Urinary bladder (tissue), 4 donors: ENCODE data around the gene MORN3. TPM values are rescaled to one million over a fixed set of nuclear protein-coding genes. Genes with fewer than 3 reads are reported as not detected.
A peak's percentile ranks its signal among the peaks of the same experiment; 100 is the strongest.
"Not testable (repeated sequence)": the region's sequence is repeated elsewhere in the genome, so short reads cannot be mapped to it uniquely, and the experiment has no call there.

Source experiments
- DNase-seq: peaks from one replicate; pipeline ENCODE4 v3.0.0-alpha.2; 2015; ENCODE audit errors: extremely low spot score
- H3K27ac ChIP-seq: one replicate; pipeline ENCODE4 v1.5.1; 2013; ENCODE audit warnings: low read depth, mild to moderate bottlenecking, moderate library complexity
- H3K36me3 ChIP-seq: one replicate; pipeline ENCODE4 v1.6.1; 2013; ENCODE audit warnings: mild to moderate bottlenecking, moderate library complexity; ENCODE audit not compliant: insufficient read depth
- H3K4me1 ChIP-seq: one replicate; pipeline ENCODE4 v1.6.1; 2013; ENCODE audit warnings: mild to moderate bottlenecking, moderate library complexity; ENCODE audit not compliant: insufficient read depth
- H3K4me3 ChIP-seq: one replicate; pipeline ENCODE4 v1.5.1; 2013; ENCODE audit warnings: low read depth, low read length
- WGBS: extraction: QIAGEN DNeasy Blood & Tissue Kit; methylation state at CpG from one replicate; pipeline ENCODE4 v1.1.7; 2013; 5-methylcytosine and 5-hydroxymethylcytosine counted together
- polyA plus RNA-seq: library from polyadenylated mRNA; stranded (reverse); fragments of 200-250 nt; gene quantifications from one replicate; pipeline ENCODE4 v1.2.3, GENCODE V29; 2013
- total RNA-seq: library from RNA; depleted of rRNA; stranded (reverse); fragments of >200 nt; gene quantifications from one replicate; pipeline ENCODE4 v1.2.3, GENCODE V29; 2014
- donor health status: healthy with polysubstance abuse.
- donor health status: healthy.

Gene MORN3, protein sequence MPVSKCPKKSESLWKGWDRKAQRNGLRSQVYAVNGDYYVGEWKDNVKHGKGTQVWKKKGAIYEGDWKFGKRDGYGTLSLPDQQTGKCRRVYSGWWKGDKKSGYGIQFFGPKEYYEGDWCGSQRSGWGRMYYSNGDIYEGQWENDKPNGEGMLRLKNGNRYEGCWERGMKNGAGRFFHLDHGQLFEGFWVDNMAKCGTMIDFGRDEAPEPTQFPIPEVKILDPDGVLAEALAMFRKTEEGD
- total RNA-seq (0.16 TPM), polyA plus RNA-seq (0.34 TPM)

DNA sequence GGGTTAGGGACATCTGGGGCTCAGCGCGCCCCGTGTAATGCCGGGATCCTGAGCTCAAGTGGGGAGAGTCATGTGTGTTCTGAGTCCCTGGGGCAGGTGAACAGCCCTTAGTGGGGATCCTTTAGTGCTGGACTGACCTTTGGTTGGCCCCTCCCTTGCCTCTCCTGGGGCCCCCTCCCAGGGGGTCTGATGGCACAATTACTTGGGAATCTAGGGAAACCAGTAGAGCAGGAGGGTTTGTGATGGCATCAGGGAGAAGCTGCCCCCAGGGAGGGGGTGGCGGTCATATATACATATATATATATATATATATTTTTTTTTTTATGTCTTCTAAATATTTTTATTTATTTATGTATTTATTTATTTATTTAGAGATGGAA, at the start of gene MORN3:
Gene MORN3 (minus strand): TSS at position 134 of the 380 bp plus-strand sequence. CDS start 171 bp downstream, outside the sequence.
- 97% methylated on average over 5 of the region's 5 CpGs for WGBS
- no peak for DNase-seq
- no peaks in the 10 kb centered on the region for H3K4me1 ChIP-seq
- H3K4me3 ChIP-seq, result no peak within 1 kb of the TSS
- no peak within 1 kb of the TSS for H3K27ac ChIP-seq
- H3K36me3 ChIP-seq, result no peaks in the 10 kb centered on the region

DNA sequence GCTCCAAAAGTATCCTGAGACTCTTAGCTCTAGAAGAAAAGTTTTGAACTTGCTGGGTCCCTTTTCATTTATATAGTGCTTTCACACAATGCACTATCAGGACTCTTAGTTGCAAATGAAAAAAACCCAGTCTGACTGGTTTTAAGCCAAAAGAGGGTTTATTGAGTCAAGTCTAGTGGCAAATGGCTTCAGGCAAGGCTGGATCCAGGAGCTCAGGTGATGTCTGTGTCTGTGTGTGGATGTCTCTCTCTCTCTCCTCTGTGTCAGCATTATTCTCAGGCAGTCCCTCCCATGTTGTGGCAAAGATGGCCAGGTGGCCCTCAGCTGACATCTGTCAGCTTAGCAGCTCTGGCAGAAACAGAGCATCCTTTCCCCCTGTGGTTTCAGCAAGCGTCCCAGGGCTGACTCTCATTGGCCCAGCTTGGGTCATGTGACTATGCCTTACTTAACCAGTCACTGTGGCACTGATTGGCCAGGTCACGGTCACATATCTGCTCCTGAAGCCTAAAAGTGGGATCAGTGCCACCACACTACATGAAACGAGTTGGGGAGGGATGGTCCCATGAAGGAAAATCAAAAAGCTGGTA, 49.3 kb upstream of the MORN3 start:
- Histone ChIP-seq H3K27ac (no peak overlapping the region), H3K4me1 (no peaks in the 10 kb centered on the region), H3K36me3 (no peaks in the 10 kb centered on the region), H3K4me3 (no peak overlapping the region)
- WGBS, result 92% methylated on average over 3 of the region's 3 CpGs
- DNase-seq, result no peak

DNA sequence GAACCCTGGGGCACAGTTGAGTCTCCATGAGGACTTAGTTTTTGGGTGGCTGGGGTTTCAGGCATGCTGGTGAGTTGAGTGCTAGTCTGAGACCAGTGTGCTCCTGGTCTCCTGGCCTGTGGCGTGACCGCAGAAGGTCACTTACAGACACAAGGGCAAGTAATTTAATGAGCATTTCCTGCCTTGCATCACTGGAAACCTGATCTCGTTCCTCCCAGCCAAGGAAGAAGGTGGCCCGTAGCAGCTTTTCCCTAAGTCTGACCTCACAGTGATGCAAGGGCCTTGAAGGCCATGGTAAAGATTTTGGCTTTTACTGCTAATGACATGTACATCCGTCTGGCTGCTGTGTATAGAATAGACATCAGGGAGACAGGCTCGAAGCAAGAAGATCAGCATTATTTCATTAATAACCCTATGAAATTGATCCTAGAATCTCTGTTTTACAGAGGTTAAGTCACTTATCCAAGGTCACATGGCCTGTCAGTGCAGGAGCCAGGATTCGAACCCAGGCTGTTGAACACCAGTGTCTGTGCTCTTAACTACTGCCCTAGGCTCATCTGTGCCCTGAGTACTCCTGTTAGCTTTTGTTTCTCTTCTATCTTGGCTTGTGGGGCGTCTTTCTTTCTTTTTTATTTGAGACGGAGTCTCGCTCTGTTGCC, 47.7 kb upstream of the MORN3 start:
- Histone ChIP-seq H3K4me3 (no peak overlapping the region), H3K27ac (no peak overlapping the region), H3K36me3 (no peaks in the 10 kb centered on the region), H3K4me1 (no peaks in the 10 kb centered on the region)
- DNase-seq, result no peak
- 74% methylated on average over 10 of the region's 10 CpGs for WGBS

DNA sequence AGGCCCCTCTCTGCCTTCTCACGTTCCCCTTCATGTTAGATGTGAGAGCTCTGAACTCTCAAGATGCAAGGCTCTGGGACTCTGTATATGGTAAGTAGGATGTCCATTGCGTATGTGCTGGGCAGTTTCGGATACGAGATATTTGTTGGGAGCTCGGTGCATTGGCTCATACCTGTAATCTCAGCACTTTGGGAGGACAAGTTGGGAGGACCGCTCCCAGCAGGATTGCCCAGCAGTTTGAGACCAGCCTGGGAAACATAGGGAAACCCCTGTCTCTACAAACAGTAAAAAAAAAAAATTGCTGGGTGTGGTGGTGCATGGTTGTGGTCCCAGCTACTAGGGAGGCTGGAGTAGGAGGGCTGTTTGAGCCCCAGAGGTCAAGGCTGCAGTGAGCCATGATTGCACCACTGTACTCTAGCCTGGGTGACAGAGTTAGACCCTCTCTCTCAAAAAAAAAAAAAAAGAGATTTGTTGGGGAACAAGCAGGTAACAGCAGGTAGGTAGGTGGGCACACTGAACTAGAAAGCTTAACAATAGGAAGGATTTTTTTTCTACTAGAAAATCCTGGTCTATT, 46.5 kb upstream of the MORN3 start:
- no peak overlapping the region for H3K4me3 ChIP-seq
- no peaks in the 10 kb centered on the region for H3K36me3 ChIP-seq
- no peak for DNase-seq
- 78% methylated on average over 6 of the region's 6 CpGs for WGBS
- no peaks in the 10 kb centered on the region for H3K4me1 ChIP-seq
- H3K27ac ChIP-seq, result no peak overlapping the region

DNA sequence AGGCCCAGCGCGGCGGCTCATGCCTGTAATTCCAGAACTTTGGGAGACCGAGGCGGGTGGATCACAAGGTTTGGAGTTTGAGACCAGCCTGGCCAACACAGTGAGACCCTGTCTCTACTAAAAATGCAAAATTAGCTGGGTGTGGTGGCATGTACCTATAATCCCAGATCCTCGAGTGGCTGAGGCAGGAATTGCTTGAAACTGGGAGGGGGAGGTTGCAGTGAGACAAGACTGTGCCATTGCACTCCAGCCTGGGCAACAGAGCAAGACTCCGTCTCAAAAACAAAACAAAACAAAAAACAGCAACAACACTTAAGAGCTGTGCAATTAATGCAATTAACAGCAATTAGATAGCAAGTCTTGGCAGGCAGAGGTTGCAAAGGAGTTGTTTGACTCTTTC, 45.6 kb upstream of the MORN3 start:
- H3K4me3 ChIP-seq, H3K4me1 ChIP-seq, H3K27ac ChIP-seq, H3K36me3 ChIP-seq, DNase-seq: not testable (repeated sequence)
- WGBS, result 90% methylated on average over 7 of the region's 7 CpGs

DNA sequence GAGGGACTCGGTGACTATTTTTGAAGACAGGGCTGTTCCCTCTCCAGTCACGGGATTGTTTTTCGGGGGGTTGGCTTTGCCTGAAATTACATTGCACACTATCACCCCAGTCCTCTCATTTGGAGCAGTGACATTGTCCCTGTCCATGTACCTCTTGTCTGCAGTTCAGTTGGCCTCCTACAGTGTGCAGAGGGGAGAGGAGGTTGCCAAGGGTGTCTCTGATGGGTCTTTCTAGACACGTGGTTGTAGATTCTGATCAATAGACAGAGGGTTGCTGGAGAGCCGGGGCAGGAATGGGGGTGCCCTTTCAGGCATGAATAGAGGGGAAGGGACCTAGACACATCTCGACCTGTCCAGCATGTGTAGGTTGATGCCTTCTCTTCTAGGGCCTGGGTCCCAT, 44.3 kb upstream of the MORN3 start:
- 47% methylated on average over 6 of the region's 6 CpGs for WGBS
- DNase-seq, result no peak
- Histone ChIP-seq H3K4me1 (no peaks in the 10 kb centered on the region), H3K27ac (no peak overlapping the region), H3K4me3 (peak overlapping the region; percentile 85), H3K36me3 (no peaks in the 10 kb centered on the region)

DNA sequence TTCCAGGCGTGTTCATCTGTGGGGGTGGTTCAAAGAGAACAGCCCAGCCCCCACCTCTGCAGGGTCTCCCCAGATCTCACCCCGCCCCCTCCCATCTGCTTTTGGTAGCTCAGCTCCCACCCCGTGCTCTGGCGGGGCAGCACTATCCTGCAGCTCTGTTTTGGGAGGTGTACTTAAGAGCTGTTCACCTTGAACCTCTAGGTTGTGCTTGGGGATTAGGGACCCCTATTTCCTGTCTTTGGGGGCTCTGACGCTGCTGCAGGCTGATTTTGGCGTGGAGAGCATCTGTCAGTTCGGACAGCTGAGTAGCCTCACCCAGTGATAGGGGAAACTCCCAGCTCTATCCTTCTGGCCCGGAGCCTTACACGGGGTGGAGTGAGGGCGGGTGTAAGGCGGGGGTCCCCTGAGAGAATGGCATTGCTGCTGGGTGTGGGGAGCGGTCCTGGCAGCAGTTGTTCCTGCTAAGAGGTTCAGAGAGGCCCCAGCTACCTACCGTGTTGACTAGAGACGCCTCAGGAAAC, 43.9 kb upstream of the MORN3 start:
- Histone ChIP-seq H3K27ac (no peak overlapping the region), H3K4me1 (no peaks in the 10 kb centered on the region), H3K4me3 (peak overlapping the region; percentile 85), H3K36me3 (no peaks in the 10 kb centered on the region)
- WGBS, result 11% methylated on average over 14 of the region's 14 CpGs
- no peak for DNase-seq

DNA sequence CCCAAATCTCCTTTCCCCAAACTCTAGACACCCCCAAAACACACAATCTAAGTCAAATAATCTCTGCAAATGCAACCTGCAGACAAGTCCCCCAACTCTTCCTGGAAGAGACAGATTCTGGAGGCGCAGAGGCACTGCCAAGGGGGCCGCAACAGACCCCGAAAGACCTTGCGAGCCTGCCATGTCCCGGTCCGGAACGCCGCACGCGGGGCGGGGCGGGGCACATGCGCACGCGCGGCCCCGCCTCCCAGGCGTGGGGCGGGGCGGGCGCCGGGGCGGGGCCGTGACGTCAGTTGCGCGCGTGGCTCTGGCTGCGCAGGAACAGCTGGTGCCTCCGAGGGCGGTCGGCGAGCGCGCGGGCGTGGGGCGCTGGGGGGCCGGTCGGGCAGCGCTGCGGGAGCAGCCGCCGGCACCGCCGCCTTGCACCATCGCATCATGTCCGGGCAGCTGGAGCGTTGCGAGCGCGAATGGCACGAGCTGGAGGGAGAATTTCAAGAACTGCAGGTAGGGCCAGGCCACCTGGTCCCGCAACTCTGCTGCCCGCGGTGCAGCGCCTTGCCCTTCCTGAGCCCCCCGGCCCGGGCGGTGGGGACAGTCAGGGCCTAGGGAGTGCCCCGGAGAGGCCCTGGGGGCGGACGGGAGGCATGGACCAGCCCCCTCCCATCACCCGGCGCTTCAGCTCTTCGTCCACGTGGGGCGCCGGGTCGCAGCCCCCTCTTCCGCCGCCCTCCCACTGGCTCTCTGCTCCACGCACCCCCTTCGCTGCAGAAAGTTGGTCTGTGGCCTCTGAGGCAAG, 43.2 kb upstream of the MORN3 start, which contains the start of gene TMEM120B:
Gene TMEM120B (plus strand): TSS at position 292 of the 796 bp plus-strand sequence. CDS start 144 bp downstream, at position 436.
- no peaks in the 10 kb centered on the region for H3K4me1 ChIP-seq
- H3K4me3 ChIP-seq, result peak within 1 kb of the TSS; percentile 85
- DNase-seq, result peak; percentile 20
- no peaks in the 10 kb centered on the region for H3K36me3 ChIP-seq
- WGBS, result under 1% methylated on average over 74 of the region's 74 CpGs
- H3K27ac ChIP-seq, result peak within 1 kb of the TSS; percentile 53

DNA sequence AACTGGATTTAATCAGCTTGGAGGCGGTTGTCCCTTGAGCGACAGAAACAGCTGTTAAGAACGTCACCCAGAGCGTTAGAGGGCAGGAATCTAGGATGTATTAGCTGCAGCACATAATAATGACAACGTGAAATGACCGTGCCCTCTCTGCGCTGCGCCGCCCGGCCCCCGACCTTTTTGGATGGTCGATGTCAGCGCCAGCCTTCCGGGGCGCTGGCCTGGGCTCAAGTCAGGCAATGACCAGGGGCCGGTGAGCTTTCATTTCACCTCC, 42.7 kb upstream of the MORN3 start:
- WGBS, result under 1% methylated on average over 16 of the region's 16 CpGs
- Histone ChIP-seq H3K36me3 (no peaks in the 10 kb centered on the region), H3K4me1 (no peaks in the 10 kb centered on the region), H3K27ac (peak overlapping the region; percentile 53), H3K4me3 (peak overlapping the region; percentile 85)
- DNase-seq, result no peak

DNA sequence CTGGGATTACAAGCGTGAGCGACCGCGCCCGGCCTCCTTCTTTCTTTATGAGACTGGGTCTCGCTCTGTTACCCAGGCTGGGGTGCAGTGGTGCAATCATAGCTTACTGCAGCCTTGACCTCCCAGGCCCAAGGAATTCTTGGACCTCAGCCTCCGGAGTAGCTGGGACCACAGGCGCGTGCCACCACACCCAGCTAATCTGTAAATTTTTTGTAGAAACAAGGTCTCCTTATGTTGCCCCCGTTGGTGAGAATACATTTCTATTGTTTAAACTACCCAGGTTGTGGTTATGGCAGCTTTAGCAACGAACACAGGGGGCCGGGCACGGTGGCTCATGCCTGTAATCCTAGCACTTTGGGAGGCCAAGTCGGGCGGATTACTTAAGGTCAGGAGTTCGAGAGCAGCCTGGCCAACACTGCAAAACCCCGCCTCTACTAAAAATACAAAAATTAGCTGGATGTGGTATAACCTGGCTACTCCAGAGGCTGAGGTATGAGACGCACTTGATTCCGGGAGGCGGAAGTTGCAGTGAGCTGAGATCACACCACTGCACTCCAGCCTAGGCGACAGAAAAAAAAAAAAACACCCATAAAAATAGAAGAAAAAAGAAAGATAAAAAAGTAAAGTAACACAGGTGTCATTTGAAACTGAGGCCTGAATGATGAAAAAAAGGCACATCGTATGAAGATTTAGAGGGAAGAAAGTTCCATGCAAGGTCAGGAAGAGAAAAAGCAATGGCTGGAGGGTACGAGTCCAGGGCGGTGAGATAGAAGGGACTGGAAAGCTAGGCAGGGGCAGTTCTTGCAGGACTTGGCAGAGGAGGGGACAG, 42.1 kb upstream of the MORN3 start:
- H3K36me3 ChIP-seq, result no peaks in the 10 kb centered on the region
- H3K4me3 ChIP-seq, result peak overlapping the region; percentile 85
- no peak overlapping the region for H3K27ac ChIP-seq
- peak; percentile 31 for DNase-seq
- H3K4me1 ChIP-seq, result no peaks in the 10 kb centered on the region
- WGBS, result 51% methylated on average over 24 of the region's 24 CpGs

DNA sequence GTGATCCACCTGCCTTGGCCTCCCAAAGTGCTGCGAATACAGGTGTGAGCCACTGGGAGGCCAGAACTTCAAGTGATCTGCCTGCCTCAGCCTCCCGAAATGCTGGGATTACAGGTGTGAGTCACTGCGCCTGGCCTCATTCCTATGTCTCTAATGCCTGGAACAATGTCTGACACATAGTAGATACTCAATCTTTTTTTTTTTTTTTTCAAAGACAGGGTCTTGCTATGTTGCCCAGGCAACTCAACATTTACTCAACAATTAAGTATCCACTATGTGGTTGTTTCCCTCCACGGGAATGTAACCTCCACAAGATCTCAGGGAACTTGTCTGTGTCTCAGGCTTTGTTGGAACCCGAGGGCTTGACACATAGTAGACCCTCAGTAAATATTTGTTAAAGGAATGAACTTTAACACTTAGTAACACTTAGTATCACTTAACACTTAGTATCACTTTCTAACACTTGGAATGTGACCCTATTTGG, 40.1 kb upstream of the MORN3 start:
- H3K4me3 ChIP-seq, result no peak overlapping the region
- DNase-seq, result no peak
- no peak overlapping the region for H3K27ac ChIP-seq
- no peaks in the 10 kb centered on the region for H3K4me1 ChIP-seq
- 73% methylated on average over 5 of the region's 5 CpGs for WGBS
- no peaks in the 10 kb centered on the region for H3K36me3 ChIP-seq

DNA sequence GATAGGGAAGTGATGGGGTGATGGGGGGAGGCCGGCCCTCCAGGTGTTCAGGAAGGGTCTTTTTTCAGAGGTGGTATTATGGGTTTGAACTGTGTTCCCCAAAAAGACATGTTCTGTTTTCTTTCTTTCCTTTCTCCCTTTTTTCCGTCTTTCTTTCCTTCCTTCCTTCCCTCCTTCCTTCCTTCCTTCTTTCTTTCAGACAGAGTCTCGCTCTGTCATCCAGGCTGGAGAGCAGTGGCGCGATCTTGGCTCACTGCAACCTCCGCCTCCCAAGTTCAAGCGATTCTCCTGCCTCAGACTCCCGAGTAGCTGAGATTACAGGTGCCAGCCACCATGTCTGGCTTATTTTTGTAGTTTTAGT, 39.6 kb upstream of the MORN3 start:
- not testable (repeated sequence) for H3K27ac ChIP-seq, H3K4me1 ChIP-seq, H3K4me3 ChIP-seq, DNase-seq, H3K36me3 ChIP-seq
- WGBS, result 84% methylated on average over 8 of the region's 8 CpGs
